Stimulated activated CD8-positive, alpha-beta memory T cell treated with anti-CD3 and anti-CD28 coated beads, Interleukin-12 subunit alpha, Interleukin-12 subunit beta, amount 100 ng/mL, for 24 hours (primary cell): Measurements from ENCODE around the gene CDC45.
"Not testable (repeated sequence)": the region's sequence is repeated elsewhere in the genome, so short reads cannot be mapped to it uniquely, and the experiment has no call there.

Experiments used
- DNase-seq: peaks from one replicate; pipeline ENCODE4 v3.0.0-alpha.2; 2020; ENCODE audit errors: extremely low read depth

Gene CDC45, protein sequence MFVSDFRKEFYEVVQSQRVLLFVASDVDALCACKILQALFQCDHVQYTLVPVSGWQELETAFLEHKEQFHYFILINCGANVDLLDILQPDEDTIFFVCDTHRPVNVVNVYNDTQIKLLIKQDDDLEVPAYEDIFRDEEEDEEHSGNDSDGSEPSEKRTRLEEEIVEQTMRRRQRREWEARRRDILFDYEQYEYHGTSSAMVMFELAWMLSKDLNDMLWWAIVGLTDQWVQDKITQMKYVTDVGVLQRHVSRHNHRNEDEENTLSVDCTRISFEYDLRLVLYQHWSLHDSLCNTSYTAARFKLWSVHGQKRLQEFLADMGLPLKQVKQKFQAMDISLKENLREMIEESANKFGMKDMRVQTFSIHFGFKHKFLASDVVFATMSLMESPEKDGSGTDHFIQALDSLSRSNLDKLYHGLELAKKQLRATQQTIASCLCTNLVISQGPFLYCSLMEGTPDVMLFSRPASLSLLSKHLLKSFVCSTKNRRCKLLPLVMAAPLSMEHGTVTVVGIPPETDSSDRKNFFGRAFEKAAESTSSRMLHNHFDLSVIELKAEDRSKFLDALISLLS

DNA sequence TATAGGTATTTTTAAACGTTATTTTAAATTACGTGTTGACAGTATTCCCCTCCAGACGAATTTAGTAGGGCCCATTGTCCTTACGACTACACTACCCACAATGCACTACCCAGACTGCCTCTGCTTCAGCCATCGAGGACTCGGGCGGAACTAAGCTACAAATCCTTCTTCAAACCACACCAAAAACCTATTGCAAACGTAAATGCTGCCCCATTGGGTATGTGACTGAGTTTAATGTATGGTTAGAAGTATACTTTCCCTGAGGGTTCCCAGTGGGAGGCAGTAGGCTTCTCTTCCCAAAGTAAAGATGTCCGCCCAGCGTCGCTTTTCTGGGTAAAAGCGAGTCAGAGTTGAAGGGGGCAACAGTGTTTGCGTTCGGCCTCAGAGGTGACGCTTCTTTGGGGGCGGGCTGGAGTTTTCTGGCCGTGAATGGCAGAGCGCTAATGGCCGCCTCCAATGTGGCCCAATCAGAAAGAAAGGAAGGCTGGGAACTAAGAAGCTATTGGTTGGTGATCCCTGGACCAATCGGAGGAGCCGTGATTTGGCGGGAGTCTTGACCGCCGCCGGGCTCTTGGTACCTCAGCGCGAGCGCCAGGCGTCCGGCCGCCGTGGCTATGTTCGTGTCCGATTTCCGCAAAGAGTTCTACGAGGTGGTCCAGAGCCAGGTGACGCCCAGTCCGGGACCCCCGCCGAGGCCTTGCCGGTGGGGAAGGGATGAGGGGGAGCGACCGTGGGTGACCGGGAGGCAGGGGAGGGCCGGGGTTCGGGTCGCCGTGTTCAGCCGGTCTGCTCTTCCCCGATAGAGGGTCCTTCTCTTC is at the start of gene CDC45:
Gene CDC45, plus strand, starts transcription at position 566 of the 818 bp plus-strand sequence. Its CDS starts 49 bp downstream, at position 615.
- peak; percentile 84 for DNase-seq

DNA sequence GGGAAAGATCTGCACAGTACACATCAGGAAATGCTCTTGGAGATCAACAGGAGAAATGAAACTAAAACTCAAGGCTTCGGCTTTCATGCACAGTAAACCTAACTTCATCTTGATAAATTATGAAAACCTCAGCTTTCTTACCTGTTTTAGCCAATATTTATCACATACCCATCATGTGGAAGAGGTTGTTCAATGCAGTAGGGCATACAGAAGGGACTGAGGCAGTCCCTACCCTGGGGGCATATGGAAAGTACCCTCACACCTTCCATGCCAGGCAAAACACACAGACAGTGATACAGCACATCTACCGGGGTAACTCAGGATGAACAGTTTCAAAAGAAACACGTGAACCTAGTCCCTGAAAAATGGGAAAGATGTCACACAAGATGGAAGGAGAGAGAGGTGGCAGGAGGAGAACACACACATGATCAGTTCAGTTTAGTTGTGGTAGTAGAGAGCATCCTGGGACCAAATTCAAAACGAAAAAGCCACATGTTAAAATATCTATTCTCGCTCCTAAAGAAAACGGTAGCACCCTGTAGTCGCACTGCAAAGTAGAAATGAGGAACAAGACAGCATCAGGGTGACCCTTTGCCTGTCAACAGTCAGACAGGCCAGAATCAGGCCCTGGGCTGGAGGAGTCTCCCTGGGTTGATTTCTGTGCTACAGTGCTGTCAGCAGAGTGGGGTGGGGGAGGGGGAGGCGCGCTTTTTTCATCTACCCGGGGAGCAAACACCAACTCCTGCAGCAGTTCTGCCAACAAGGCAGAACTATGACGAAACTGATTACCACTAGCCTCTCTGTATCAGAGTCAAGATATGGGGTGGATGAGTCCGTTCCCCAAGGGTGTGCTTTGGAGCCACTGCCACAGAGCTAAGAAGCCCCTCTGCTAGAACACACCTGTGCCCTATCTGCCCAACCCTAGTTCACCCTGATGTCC is 49.5 kb upstream of the CDC45 start:
- no peak for DNase-seq

DNA sequence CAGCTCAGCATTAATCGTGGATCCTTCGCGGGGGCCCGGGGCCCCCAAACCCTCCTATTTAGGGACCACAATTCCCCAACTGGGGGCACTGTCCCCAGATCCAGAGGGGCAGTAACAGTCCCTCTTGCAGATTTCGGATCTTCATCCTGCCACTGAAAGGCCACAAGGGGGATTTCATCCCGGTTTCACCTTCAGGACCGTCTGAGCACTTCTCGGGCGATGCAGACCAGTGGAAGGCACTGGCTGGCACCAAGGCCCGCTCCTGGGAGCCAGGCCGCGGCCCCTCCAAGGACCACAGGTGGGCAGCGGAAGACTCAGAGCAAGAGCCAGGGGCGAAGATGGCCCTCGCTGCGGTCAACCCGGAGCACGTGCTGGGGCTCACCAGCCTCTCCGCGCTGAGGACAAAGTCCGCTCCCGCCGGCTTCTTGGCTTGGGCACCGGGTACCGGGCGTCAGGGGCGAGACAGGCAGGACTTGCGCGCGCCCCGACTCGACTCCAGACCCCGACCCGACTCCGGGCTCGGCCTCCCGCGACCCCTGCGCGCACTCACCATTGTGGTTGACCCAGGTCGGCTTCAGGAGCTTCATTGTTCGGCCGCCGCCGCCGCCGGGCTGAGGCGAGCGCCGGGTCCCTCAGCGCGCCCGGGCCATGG is 48.7 kb upstream of the CDC45 start:
- no peak for DNase-seq

DNA sequence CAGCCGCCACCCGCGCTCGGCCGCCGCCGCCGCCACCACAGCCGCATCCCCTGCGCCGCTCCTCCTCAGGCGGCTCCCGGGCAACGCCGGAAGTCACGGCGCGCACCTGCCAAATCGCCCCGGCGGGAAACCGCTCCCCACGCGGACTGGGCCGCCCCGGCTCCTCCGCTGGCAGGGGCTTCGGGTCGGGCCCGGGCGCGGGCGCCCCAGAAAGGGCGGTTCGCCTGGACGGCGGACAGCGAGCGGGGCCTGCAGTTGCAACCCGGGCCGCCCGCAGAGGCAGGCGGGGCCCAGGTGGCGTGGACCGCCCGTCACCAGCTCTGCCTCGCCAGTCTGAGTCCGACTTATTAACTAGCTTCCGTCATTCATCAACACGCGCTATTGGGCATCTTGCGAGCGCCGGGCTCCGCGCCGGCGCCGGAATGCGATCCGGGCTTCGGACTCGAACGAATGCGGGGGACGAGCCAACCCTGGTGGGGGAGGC is 48.0 kb upstream of the CDC45 start, which contains the start of gene HIRA:
Gene HIRA, minus strand, starts transcription at position 85 of the 484 bp plus-strand sequence. CDS start 257 bp downstream, outside the sequence.
- DNase-seq = peak; percentile 67

DNA sequence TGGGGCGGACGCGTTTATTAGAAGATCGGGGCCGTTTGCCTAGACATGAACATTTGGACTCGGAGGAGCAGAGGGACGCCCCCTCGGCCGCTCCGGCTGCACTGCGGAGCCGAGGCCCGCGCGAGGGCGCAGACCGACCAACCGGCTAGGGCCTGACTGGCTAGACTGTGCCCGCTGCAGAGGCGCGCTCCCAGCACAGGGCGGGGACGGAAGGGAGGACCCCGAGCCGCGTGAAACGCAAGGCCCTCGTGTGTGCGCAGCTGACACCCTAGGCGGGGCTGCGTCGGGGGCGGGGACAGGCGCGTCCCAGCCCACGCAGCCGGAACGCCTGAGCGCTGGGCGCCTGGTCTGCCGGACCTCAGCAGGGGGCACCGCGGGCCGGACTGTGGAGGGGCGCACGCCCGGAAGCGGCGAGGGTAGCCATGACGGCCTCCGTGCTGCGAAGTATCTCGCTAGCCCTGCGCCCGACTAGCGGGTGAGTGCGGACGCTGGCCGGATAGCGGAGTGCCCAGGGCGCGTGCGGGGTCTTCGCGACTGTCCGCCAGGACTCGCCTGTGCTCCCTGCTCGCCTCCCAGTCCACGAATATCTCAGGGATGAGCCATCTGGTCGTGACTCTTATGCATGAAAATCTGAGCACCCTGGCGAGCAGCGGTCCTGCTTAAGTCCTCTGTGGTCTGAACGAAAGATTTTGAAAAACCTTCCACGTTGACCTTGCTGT is 47.4 kb upstream of the CDC45 start, which contains the start of gene MRPL40:
Gene MRPL40, plus strand, starts transcription at position 413 of the 719 bp plus-strand sequence. Its CDS starts 10 bp downstream, at position 423.
- peak; percentile 77 for DNase-seq

DNA sequence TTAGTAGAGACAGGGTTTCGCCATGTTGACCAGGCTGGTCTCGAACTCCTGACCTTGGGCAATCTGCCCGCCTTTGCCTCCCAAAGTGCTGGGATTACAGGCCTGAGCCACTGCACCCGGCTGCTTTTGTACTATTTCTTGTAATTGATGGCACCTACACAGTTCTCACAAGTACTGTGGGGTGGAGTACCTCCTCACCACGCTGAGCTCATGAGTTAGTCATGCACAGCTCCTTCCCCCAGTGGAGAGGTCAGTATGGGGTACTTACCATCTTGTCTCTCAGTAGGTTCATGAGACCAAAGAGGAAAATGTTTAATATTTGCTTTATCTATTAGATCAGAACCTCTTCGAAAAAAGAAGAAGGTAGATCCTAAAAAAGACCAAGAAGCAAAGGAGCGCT is 45.3 kb upstream of the CDC45 start:
- no peak for DNase-seq

DNA sequence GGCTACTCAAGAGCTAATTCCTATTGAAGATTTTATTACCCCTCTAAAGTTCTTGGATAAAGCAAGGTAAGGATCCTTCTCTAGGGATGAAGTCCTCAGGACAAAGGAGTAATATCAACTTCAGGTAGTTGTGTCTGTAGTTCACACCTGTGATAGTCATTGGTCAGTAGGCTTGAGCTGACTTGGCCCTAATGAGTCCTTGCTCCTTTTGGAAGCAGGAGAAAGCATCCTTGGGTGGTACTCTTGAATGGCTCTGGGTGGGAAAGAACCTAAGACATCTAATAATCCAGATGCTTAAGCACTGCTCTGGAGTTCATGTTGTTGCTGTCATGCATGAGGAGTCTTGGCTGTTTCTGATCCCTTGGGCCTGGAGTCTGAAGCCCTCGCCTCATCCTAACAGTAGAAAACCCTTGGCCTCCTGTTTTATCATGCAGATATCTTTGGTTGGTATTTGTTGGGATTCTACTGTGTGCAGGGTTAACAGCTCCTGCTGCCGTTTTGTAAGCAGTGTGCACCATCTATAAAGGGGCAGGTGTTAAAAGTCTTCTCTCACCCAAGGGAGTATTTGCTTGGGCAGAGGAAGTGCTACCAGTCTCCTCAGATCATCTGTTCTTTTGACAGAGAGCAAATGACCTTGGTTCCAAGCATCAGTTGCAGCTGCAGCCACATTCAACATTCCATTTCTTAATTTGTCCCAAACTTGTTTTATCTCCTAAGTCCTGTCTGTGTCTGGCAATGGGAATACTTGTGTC is 44.7 kb upstream of the CDC45 start:
- DNase-seq = no peak

DNA sequence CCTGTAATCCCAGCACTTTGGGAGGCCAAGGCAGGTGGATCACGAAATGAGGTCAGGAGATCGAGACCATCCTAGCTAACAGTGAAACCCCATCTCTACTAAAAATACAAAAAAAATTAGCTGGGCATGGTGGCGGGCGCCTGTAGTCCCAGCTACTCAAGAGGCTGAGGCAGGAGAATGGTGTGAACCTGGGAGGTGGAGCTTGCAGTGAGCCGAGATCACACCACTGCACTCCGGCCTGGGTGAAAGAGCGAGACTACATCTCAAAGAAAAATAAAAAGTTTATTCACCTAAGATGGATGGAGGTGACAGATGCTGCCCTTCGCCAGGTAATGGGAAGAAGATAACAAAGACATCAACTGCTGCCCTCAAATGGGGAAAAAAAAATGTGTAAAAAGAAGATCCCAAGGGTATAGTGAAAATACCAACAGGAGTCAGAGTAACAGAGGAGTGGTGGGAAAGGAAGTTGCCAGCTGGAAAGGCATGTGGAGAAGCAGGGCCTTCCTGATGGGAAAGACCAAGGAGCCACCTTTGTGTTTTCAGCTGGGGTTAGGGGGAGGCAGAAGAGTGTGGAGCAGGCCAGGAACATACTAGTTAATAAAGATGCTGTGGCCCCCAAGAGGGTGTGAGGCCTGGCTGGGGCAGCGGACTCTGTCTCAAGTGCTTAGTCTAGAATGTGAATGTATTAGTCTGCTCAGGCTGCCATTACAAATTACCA is 43.1 kb upstream of the CDC45 start:
- DNase-seq = not testable (repeated sequence)

DNA sequence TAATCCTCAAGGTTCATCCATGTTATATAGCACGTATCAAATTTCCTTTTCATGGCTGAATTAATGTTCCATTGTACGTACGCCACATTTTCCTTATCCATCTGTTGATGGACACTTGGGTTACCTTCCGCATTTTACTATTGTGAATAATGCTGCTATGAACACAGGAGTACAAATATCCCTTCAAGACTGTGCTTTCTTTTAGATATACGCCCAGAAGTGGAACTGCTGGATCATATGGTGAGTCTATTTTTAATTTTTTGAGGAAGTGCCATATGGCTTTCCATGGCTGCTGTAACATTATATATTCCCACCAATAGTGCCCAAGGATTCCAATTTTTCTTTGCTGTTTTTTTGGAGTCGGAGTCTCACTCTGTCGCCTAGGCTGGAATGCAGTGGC is 41.4 kb upstream of the CDC45 start:
- no peak for DNase-seq

DNA sequence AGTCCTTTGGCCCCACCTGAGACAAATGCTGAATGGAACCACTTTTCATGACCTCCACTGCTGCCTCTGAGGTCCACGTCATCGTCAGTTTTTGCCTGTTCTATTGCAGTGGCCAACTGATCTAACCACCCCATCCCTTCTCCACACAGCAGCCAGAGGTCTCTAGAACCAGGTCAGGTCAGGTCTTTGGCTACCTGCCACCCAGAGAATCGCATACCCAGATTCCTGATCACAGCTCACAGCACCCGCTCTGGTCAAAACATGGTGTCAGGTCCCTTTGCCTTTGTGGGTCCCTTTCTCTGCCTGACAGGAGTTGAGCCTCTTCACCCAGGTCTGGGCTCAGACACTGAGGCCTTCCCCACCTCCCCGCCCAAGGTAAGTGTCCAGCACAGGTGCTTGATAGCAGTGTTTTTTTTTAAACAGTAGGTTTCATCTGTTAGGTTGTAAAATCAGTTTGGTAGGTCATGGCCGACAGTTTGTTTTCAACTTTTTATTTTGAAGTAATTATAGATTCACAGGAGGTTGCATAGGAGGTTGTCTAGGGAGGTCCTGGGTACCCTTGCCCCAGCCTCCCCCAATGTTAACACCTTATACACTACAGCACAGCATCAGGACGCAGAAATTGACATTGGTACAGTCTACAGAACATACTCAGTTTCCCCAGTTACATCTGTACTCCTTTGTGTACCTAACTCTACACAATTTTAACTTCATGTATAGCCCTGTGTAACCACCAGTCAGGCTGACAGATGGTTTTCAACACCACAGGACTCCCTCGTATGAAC is 39.1 kb upstream of the CDC45 start:
- DNase-seq = no peak

DNA sequence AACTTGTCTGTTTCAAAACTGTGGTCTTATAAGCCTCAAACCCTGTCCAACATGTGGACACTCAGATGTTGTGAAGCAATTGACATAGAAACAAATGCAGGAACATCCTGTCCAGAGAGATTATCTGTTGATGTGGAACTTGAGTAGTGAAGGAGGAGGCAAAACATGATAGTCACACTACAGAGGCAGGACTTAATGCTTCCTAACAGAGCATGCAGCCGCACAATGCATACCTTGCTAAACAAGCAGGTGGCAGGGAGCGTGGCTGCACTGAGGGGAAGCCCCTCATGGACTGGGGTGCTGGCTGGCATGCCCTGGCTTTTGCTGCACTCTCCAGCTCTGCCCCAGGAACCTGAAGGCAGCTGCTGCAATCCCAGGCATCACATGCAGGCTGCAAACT is 37.6 kb upstream of the CDC45 start:
- no peak for DNase-seq

DNA sequence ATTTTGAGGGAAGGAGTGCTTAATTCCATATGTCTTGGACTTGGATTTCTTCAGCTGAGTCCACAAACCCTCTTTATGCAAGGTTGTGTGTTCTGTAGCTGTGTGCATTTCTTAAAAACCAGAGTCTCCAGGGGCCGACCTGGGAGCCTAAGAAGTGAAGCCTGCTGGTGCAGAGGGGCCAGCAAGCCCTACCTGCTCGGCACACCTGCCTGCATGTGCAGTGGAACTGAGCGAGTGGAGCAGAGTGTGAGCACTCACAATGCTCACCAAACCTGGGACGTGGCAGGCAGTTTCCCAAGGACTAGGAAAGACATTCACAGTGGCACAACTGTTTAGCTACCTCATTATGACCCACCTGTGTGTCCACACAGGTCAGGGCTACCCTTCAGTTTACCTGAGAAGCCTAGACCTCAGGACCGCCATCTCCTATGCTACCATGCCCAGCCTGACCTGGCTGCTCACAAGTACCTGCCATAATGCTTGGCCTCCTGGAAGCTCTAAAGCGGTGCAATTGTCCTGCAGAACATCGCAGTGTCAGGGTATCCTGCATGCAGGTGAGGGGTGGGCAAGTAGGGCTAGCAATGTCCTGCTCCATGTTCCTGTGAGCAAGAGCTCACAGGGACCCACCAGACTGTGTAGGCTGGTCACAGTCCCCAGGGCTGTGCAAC is 36.0 kb upstream of the CDC45 start:
- no peak for DNase-seq

DNA sequence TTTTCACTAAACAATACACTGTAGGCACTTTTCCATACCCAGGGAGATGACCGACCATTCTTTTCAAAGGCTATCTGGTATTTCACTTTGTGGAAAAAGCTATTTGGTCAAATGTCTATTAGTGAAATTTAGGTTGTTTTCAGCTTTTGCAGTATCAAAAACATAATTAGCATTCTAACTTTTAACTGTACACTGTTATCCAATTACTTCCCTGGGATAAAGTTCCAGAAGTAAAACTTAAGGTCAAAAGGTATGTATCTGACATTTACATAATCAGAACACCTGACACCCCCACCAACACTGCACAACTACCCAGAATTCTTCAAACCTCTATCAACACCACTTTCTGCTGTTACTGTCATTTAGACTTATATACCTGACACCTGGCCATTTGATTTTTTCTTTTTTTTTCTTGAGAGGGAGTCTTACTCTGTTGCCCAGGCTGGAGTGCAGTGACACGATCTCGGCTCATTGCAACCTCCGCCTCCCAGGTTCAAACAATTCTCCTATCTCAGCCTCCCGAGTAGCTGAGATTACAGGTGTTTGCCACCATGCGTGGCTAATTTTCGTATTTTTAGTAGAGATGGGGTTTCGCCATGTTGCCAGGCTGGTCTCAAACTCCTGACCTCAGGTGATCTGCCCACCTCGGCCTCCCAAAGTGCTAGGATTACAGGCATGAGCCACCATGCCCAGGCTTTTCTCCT is 34.3 kb upstream of the CDC45 start:
- DNase-seq = not testable (repeated sequence)

DNA sequence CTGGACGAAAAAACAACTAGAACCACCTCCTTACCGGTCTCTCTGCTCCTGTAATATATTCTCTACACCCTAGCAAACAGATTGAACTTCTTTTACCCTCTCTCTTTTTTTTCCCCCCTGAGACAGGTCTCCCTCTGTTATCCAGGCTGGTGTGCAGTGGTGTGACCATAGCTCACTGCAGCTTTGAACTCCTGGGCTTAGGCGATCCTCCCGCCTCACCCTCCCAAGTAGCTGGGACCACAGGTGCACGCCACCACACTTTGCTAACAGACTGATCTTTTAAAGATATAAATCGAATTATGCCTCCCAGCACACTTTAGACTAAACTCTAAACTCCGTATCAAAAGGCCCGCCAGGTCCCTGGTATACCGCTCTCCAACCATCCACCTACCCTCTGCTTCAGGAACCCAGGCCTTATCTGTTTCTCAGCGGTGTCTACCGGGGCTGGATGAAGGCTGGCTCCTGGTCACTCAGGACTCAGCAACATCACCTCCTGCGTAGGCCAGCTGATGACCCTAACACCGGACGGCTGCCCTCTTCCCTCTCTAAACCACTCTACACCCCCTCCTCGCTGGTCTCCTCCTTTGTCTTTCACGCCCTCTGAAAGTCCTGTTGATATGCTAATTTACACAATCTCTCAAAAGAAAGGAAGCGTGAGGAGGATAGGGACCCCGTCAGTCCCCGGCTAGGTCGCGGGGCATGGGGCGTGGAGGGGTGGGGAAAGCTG is 33.0 kb upstream of the CDC45 start:
- DNase-seq = no peak

DNA sequence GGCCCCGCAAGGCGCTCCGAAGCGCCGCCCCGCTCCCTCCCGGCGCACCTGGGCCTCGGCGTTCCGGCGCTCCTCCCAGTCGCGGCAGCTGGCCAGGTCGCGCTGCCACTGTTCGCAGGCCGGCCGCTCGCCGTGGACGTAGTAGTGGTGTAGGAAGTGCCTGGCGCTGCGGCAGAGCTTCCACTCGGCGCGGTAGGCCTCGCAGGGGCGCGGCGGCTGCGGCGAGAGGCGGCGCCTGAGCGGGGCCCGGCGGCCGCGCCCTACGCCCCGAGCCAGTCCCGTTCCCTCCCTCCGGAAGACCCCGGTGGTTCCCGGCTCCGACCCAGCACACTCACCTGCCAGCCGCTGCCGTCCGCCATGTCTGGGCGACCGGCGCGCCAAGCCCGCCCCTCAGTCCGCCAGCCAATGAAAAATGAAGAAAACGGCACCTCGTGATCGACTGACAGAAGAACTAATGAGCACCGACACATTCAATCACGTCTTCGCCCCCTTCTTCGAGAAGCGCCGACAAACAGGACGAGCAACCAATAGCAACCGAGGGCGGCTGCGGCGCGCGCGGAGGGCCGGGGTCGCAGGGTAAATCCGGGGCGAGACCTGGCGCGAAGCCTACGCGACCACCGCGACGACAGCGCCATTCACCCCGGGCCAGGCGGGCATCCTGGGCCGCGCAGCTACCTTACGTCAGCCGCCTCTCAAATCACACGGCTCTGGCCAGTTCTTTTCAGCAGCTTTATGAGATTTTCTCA is 32.2 kb upstream of the CDC45 start, which contains the start of gene C22orf39:
Gene C22orf39, minus strand, starts transcription at position 382 of the 746 bp plus-strand sequence. Its CDS starts 23 bp downstream, at position 359.
- peak; percentile 58 for DNase-seq
